Lung (tissue), 12 donors: Measurements from ENCODE around the gene LRIT3. TPM values are rescaled to one million over a fixed set of nuclear protein-coding genes. Genes with fewer than 3 reads are reported as not detected.
"Not testable (repeated sequence)": the region's sequence is repeated elsewhere in the genome, so short reads cannot be mapped to it uniquely, and the experiment has no call there.

Source experiments
- ATAC-seq: fragments of 200-7000 bp; cut with Tn5 transposase; one replicate; pipeline ENCODE4 v1.9.1; 2020; ENCODE audit warnings: moderate number of reproducible peaks; ENCODE audit not compliant: insufficient read depth, low FRiP score
- DNase-seq, 3 donors: peaks; one replicate each; pipeline ENCODE4 v3.0.0-alpha.2; 2013 to 2017
- H3K27ac ChIP-seq, 2 donors: one replicate each; pipeline ENCODE4 v1.5.1; 2013; ENCODE audit warnings: mild to moderate bottlenecking in 2 of 2, moderate library complexity in 2 of 2, control low read depth in 1 of 2, inconsistent platforms in 1 of 2, low read depth in 1 of 2, low read length in 1 of 2
- H3K27me3 ChIP-seq, 3 donors: one replicate each; pipeline ENCODE4 v1.5.1; 2013; ENCODE audit warnings: low read length in 2 of 3; ENCODE audit not compliant: control insufficient read depth in 3 of 3, insufficient read depth in 3 of 3
- H3K36me3 ChIP-seq, 4 donors: one replicate each; pipeline ENCODE4 v1.5.1; 2013; ENCODE audit warnings: low read length in 4 of 4, mild to moderate bottlenecking in 1 of 4, moderate library complexity in 1 of 4; ENCODE audit not compliant: control insufficient read depth in 4 of 4, insufficient read depth in 4 of 4
- H3K4me1 ChIP-seq, 5 donors: one replicate each; pipeline ENCODE4 v1.5.1; 2013; ENCODE audit warnings: low read length in 5 of 5, mild to moderate bottlenecking in 2 of 5, moderate library complexity in 1 of 5; ENCODE audit not compliant: control insufficient read depth in 5 of 5, insufficient read depth in 5 of 5
- H3K4me3 ChIP-seq: one replicate; pipeline ENCODE4 v1.5.1; 2013; ENCODE audit warnings: mild to moderate bottlenecking, control low read depth, moderate library complexity
- H3K9ac ChIP-seq, 2 donors: one replicate each; pipeline ENCODE4 v1.5.1; 2013; ENCODE audit warnings: low read length in 2 of 2, control low read depth in 1 of 2; ENCODE audit not compliant: insufficient read depth in 1 of 2
- H3K9me3 ChIP-seq, 4 donors: one replicate each; pipeline ENCODE4 v1.5.1; 2013; ENCODE audit warnings: low read length in 3 of 4, mild to moderate bottlenecking in 1 of 4, moderate library complexity in 1 of 4; ENCODE audit not compliant: control insufficient read depth in 4 of 4, insufficient read depth in 3 of 4
- WGBS, 2 donors: extraction: QIAGEN DNeasy Blood & Tissue Kit; methylation state at CpG; one replicate each; pipeline ENCODE4 v1.1.7; 2013; 5-methylcytosine and 5-hydroxymethylcytosine counted together
- polyA plus RNA-seq, 2 donors: library from polyadenylated mRNA; stranded (reverse); fragments of 200-250 nt; gene quantifications; one replicate each; pipeline ENCODE4 v1.2.1, GENCODE V29; 2013
- total RNA-seq, 2 donors: library from RNA; depleted of rRNA in 1 of 2; stranded (reverse); fragments of >200 nt in 1 of 2; gene quantifications; one replicate each; pipeline ENCODE4 v1.2.1, GENCODE V29; 2014 to 2021
- TF ChIP-seq, protein P1 (sequence below): IDR thresholded peaks from 2 replicates; pipeline ENCODE4 v1.5.1; 2012; ENCODE audit warnings: mild to moderate bottlenecking; ENCODE audit errors: control extremely low read depth, extremely low read depth
- donor health status: control.
- donor health status: control.
- donor health status: Bipolar disorder and iron deficiency.
- donor health status: healthy.
- donor health status: DM: yes; HTN: yes; CAD: no.

LRIT3 gene
- total and polyA plus RNA-seq, 4 donors = 0.10 to 0.37 (median 0.27) TPM

DNA sequence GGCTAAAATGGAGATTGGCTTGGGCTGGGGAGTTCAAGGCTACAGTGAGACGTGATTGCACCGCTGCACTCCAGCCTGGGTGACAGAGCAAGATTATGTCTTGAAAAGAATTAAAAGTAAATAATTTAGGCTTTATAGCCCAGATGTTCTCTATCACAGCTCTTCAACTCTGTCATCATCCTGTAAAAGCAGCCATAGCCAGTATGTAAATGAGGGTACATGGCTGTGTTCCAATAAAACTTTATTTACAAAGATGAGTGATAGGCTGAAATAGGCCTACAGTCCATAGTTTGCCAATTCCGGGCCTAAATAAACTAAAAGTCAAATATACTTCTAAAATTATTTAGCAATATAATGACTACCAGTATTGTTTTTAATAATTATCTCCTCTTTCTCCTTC, 10.9 kb upstream of the LRIT3 start:
- Histone ChIP-seq H3K9ac (no peak overlapping the region), H3K9me3 (no peaks in the 10 kb centered on the region), H3K27me3 (no peaks in the 10 kb centered on the region), H3K27ac (no peak overlapping the region), H3K4me1 (no peaks in the 10 kb centered on the region), H3K36me3 (peaks cover 0 to 2% (median 0%) of the 10 kb centered on the region in 4 donors), H3K4me3 (no peak overlapping the region)
- DNase-seq (peak in 2 of 3 donors; percentile 43 to 53), ATAC-seq (no peak)
- TF ChIP-seq, protein P1, sequence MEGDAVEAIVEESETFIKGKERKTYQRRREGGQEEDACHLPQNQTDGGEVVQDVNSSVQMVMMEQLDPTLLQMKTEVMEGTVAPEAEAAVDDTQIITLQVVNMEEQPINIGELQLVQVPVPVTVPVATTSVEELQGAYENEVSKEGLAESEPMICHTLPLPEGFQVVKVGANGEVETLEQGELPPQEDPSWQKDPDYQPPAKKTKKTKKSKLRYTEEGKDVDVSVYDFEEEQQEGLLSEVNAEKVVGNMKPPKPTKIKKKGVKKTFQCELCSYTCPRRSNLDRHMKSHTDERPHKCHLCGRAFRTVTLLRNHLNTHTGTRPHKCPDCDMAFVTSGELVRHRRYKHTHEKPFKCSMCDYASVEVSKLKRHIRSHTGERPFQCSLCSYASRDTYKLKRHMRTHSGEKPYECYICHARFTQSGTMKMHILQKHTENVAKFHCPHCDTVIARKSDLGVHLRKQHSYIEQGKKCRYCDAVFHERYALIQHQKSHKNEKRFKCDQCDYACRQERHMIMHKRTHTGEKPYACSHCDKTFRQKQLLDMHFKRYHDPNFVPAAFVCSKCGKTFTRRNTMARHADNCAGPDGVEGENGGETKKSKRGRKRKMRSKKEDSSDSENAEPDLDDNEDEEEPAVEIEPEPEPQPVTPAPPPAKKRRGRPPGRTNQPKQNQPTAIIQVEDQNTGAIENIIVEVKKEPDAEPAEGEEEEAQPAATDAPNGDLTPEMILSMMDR = no peak
- 82 to 97% methylated on average over 3 of the region's 3 CpGs for WGBS, 2 donors

DNA sequence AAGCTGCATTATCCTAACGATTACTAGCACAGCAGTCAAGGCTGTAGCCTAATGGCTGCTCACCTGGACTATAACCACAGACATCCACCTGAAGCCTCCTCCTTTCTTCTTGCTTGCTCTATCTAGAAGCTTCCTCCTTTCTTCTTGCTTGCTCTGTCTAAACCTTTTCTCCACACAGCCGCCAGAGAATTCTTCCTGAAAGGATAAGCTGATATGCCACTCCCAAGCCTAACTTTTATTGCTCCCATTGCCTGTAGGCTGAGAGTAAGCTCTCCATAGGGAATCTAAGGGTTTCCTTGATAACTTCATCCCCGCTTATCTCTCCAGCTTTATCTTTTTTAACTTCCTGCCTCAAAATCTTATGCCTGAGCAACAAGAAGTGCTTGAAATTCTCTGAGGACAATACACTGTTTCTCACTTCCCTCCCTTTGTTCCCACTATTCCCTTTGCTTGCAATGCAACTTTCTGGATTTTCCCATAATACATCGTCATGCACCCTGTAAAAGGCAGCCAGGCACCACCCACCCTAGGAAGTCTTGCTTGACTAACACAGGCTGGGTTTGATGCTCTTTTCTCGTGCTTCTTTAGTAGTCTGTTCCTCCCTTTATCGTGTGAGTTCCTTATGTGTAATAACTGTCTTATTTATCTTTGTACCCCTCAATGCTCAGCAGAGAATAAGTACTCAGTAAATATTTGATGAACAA, 1.4 kb upstream of the LRIT3 start:
- TF ChIP-seq, protein P1 = no peak
- Histone ChIP-seq H3K9ac (no peak overlapping the region), H3K36me3 (no peaks in the 10 kb centered on the region), H3K27me3 (no peaks in the 10 kb centered on the region), H3K4me3 (no peak overlapping the region), H3K4me1 (no peaks in the 10 kb centered on the region), H3K9me3 (no peaks in the 10 kb centered on the region), H3K27ac (no peak overlapping the region)
- ATAC-seq = no peak
- 44 to 59% methylated on average over 6 of the region's 6 CpGs for WGBS, 2 donors
- no peak for DNase-seq

DNA sequence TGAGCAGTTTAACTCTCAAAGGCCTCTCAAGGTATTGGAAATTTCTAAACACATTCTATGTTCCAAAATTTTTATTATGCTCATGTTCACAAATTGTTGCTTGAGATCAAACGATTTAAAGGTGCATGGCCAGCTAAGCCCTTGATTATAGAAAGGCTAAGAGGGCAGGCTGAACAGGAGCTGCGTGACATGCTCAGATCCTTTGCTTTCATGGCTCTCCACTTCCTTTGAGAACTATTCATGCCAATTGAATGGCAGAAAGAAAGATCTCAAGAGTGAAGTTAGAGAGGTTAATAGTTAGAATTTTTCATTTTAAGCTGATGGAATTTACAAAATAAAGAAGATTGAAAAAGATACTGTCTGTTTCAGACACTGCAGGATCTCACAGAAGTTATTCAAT, 594 bp downstream of the LRIT3 start:
- DNase-seq (no peak), ATAC-seq (no peak)
- H3K36me3 ChIP-seq = no peaks in the 10 kb centered on the region
- no peaks in the 10 kb centered on the region for H3K27me3 ChIP-seq
- no peak overlapping the region for H3K9ac ChIP-seq
- TF ChIP-seq, protein P1 = no peak
- no peaks in the 10 kb centered on the region for H3K9me3 ChIP-seq
- H3K4me3 ChIP-seq = no peak overlapping the region
- no peaks in the 10 kb centered on the region for H3K4me1 ChIP-seq
- WGBS, 2 donors = 78 to 84% methylated on average over 2 of the region's 2 CpGs
- no peak overlapping the region for H3K27ac ChIP-seq

DNA sequence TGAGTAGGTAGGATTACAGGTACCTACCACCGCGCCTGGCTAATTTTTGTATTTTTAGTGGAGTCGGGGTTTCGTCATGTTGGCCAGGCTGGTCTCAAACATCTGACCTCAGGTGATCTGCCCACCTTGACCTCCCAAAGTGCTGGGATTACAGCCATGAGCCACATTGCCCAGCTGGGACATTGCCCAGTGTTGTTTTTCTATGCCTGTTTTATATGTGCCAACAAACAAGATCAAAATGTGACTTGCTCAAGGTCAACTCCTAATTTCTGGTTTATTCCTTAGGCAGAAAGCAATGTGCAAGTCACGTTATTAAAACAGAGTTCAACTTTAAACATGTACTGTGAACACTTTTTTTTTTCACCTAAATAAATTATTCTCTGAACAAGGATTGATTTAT, 2.7 kb downstream of the LRIT3 start:
- no peak for ATAC-seq
- Histone ChIP-seq H3K4me1 (no peaks in the 10 kb centered on the region), H3K9ac (no peak overlapping the region), H3K27me3 (no peaks in the 10 kb centered on the region), H3K27ac (no peak overlapping the region), H3K4me3 (no peak overlapping the region), H3K36me3 (no peaks in the 10 kb centered on the region), H3K9me3 (no peaks in the 10 kb centered on the region)
- 75 to 89% methylated on average over 5 of the region's 5 CpGs for WGBS, 2 donors
- TF ChIP-seq, protein P1 = no peak
- no peak for DNase-seq

DNA sequence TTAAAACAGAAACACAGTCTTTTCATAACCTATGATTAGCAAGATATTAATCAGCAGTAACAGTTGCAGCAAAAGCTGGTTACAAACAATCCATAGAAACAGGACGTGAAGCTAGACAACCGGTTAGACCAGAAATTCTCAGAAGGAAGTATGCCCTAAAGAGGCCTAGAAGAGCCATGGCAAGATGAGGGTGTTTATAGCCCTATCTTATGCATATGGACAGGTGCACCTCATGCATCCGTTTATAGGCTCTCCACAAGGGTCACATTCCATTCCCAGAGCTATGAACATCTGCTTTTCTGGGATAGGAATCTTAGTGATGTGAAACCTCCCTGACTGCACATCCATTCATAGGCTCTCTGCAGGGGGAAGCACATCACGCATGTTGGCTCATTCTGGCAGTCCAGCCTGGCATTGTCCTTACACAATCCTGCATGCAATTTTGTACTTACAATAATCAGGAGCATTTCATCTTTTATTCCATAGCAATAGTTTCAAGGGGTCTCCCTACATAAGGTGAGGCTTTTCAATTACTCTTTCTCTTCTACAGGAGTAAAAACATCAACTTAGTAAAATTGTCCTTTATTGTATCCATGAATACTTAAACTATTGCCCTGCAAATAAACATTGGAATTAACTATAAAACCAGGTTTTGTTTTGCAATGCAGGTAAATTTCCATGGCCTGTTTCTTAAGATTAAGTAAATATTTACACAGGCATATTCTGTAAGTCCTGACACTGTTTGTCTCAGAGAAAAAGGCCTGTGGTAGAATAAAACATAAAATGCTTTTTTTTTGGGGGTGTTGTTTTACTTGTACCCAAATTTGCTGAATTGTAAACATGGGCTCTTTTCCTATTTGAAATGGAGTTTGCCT, 11.8 kb downstream of the LRIT3 start:
- not testable (repeated sequence) for ATAC-seq, H3K27ac ChIP-seq, H3K9ac ChIP-seq, H3K4me3 ChIP-seq, H3K4me1 ChIP-seq, H3K27me3 ChIP-seq, DNase-seq, H3K9me3 ChIP-seq, H3K36me3 ChIP-seq
- WGBS, 2 donors = 89 to 97% methylated on average over 4 of the region's 4 CpGs
